ENCODE results near the gene GSK3B. TPM values are rescaled to one million over a fixed set of nuclear protein-coding genes. Genes with fewer than 3 reads are reported as not detected.
"Not testable (repeated sequence)": the region's sequence is repeated elsewhere in the genome, so short reads cannot be mapped to it uniquely, and the experiment has no call there.

GSK3B gene
- total RNA-seq, 1 donor from 2014 or later, result 60.8 TPM

DNA sequence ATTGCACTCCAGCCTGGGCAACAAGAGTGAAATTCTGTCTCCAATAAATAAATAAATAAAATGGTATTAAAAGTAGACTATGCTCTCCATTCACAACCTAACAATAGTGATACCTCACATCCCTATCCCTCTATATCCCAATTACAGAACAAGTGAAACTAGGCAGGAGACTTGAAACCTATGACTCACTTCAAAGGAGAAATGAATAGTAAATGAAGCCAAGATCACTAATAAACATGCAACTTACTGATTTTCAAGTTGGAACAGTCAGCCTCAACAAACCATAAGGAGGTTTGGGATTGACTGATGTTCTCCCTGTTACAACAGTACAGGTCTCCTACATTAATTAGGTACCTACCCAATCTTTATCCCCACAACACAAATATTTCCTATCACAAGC, 103.4 kb downstream of the GSK3B start:
- DNase-seq (ENCODE audit: low read depth), result peak; percentile 73

DNA sequence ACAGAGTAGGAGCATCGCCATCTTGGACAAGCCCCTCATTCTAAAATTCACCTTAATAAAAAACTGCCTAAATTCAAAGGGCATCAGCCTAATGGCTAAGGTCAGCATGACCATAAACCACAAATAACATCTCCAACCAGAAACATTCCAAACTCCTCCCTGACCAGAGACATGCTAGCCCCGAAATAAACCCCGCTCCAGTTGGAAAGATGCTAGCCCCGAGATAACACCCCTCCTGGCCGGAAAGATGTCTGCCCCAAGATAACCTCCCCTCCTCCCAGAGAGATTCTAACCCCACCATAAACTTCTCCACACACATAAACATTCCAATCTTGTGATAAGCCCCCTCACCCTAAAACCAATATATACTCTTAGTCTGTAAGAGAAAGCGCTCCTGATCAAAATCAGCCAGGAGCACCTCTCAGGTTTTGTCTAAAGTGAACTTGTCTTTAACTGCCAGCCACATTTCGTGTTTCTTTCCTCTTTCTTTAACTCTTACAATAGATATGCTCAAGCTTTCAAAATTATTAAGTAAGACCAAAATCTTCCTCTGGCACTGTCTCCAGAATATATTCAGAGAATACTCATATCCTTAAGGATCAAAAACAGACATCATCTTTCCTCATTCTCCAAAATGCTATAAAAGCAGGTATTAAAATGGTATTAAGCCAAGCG, 104.1 kb downstream of the GSK3B start:
- no peak for FAIRE-seq
- H3K36me3 ChIP-seq (ENCODE audit: control insufficient read depth, insufficient read depth, low read length), result no peaks in the 10 kb centered on the region
- TF ChIP-seq, protein P1, sequence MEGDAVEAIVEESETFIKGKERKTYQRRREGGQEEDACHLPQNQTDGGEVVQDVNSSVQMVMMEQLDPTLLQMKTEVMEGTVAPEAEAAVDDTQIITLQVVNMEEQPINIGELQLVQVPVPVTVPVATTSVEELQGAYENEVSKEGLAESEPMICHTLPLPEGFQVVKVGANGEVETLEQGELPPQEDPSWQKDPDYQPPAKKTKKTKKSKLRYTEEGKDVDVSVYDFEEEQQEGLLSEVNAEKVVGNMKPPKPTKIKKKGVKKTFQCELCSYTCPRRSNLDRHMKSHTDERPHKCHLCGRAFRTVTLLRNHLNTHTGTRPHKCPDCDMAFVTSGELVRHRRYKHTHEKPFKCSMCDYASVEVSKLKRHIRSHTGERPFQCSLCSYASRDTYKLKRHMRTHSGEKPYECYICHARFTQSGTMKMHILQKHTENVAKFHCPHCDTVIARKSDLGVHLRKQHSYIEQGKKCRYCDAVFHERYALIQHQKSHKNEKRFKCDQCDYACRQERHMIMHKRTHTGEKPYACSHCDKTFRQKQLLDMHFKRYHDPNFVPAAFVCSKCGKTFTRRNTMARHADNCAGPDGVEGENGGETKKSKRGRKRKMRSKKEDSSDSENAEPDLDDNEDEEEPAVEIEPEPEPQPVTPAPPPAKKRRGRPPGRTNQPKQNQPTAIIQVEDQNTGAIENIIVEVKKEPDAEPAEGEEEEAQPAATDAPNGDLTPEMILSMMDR (IDR thresholded peaks at IDR 0.05; ENCODE audit: insufficient read depth, low read length, severe bottlenecking), result no peak
- no peak overlapping the region for H3K4me3 ChIP-seq (ENCODE audit: low read depth, low read length)
- H3K27me3 ChIP-seq (ENCODE audit: control insufficient read depth, insufficient read depth, low read length), result no peaks in the 10 kb centered on the region
- no peak for DNase-seq (ENCODE audit: low read depth)

More for the DNA sequence above, 103.4 kb downstream of the GSK3B start:
- Histone ChIP-seq H3K4me3 (ENCODE audit: low read depth, low read length) (no peak overlapping the region), H3K27me3 (ENCODE audit: control insufficient read depth, insufficient read depth, low read length) (no peaks in the 10 kb centered on the region), H3K36me3 (ENCODE audit: control insufficient read depth, insufficient read depth, low read length) (no peaks in the 10 kb centered on the region)
- TF ChIP-seq, protein P1 (IDR thresholded peaks at IDR 0.05; ENCODE audit: insufficient read depth, low read length, severe bottlenecking), result no peak
- FAIRE-seq, result no peak

DNA sequence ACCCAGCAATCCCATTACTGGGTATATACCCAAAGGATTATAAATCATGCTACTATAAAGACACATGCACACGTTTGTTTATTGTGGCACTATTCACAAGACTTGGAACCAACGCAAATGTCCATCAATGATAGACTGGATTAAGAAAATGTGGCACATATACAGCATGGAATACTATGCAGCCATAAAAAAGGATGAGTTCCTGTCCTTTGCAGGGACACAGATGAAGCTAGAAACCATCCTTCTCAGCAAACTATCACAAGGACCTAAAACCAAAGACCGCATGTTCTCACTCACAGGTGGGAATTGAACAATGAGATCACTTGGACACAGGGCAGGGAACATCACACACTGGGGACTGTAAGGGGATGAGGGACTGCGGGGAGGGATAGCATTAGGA, 107.4 kb downstream of the GSK3B start:
- not testable (repeated sequence) for H3K27me3 ChIP-seq (ENCODE audit: control insufficient read depth, insufficient read depth, low read length); FAIRE-seq; H3K36me3 ChIP-seq (ENCODE audit: control insufficient read depth, insufficient read depth, low read length); DNase-seq (ENCODE audit: low read depth); H3K4me3 ChIP-seq (ENCODE audit: low read depth, low read length)

- peaks cover 2% of the 10 kb centered on the region for H3K36me3 ChIP-seq (ENCODE audit: control insufficient read depth, insufficient read depth, low read length)
- TF ChIP-seq, protein P1 (IDR thresholded peaks at IDR 0.05; ENCODE audit: insufficient read depth, low read length, severe bottlenecking), result no peak
- FAIRE-seq (no peak), DNase-seq (ENCODE audit: low read depth) (no peak)
- H3K4me3 ChIP-seq (ENCODE audit: low read depth, low read length), result no peak overlapping the region
- H3K27me3 ChIP-seq (ENCODE audit: control insufficient read depth, insufficient read depth, low read length), result no peaks in the 10 kb centered on the region
These were observed 112.9 kb downstream of the GSK3B start for GRCh38 chr3:119981386-119981785.

DNA sequence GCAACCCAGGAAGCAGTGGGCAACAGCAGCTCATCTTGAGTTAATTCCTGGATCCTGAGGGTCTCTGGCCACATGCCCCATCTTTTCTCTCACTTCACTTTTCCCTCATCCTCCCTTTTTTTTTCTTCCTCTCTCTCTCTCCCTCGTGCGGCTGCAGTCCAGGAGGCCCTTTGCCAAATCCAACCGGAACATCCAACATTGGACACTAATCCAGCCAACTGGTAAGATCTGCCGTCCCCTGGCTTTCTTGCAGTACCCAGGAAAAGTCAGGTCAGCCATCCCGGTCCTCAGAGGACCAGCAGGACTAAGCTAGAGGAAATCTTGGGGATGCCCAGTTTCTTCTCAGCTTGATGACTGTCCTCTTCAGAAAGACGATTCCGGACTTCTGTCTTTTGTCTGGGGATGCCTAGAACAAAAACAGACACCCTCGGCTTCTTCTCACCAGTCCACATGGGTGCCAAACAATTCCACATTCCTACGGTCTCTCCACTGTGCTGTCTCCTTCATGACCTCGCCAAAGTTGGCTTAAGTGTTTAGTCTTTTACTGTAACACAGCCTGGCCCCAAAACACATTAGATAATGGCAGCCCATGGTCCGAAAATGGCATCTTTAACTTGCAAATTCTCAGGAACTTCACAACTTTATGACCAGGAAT, 115.6 kb downstream of the GSK3B start:
- TF ChIP-seq, protein P1 (IDR thresholded peaks at IDR 0.05; ENCODE audit: insufficient read depth, low read length, severe bottlenecking), result no peak
- no peak for FAIRE-seq

DNA sequence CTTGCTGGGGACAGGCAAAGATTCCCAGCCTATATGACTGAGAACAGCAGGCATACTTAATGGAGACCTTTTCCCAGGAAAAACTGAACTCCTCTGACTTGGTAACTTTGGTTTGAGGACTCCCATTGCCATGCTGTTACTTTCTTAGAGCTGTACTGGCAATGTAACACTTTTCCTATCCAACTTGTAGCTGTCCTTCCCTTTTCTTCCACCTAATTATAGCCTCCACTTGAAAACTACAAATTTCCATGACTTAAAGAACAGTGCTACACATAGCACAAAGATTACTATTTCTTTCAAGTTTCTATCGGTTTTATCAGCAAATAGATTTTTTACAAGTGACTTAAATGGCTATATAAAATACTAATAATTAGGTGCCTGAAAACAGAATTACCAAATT, 116.9 kb downstream of the GSK3B start:
- TF ChIP-seq, protein P1 (IDR thresholded peaks at IDR 0.05; ENCODE audit: insufficient read depth, low read length, severe bottlenecking), result no peak
- no peak for FAIRE-seq

More for the DNA sequence above, 115.6 kb downstream of the GSK3B start:
- H3K27me3 ChIP-seq (ENCODE audit: control insufficient read depth, insufficient read depth, low read length), result no peaks in the 10 kb centered on the region
- peaks cover 2% of the 10 kb centered on the region for H3K36me3 ChIP-seq (ENCODE audit: control insufficient read depth, insufficient read depth, low read length)
- no peak overlapping the region for H3K4me3 ChIP-seq (ENCODE audit: low read depth, low read length)
- DNase-seq (ENCODE audit: low read depth), result no peak

More for the DNA sequence above, 116.9 kb downstream of the GSK3B start:
- no peak for DNase-seq (ENCODE audit: low read depth)
- H3K27me3 ChIP-seq (ENCODE audit: control insufficient read depth, insufficient read depth, low read length), result no peaks in the 10 kb centered on the region
- peaks cover 2% of the 10 kb centered on the region for H3K36me3 ChIP-seq (ENCODE audit: control insufficient read depth, insufficient read depth, low read length)
- no peak overlapping the region for H3K4me3 ChIP-seq (ENCODE audit: low read depth, low read length)

Data from bronchial epithelial cell (primary cell).